HTERT RPE-1 (cell line): ENCODE data around the gene TTC34.

Experiments used
- in situ Hi-C: fragments of 300-500 bp; cut with MboI; formaldehyde crosslinking; loops from 4 replicates; pipeline ENCODE4 v1.14.3; 2020; ENCODE audit warnings: low sequenced_read_pairs

Gene TTC34

DNA sequence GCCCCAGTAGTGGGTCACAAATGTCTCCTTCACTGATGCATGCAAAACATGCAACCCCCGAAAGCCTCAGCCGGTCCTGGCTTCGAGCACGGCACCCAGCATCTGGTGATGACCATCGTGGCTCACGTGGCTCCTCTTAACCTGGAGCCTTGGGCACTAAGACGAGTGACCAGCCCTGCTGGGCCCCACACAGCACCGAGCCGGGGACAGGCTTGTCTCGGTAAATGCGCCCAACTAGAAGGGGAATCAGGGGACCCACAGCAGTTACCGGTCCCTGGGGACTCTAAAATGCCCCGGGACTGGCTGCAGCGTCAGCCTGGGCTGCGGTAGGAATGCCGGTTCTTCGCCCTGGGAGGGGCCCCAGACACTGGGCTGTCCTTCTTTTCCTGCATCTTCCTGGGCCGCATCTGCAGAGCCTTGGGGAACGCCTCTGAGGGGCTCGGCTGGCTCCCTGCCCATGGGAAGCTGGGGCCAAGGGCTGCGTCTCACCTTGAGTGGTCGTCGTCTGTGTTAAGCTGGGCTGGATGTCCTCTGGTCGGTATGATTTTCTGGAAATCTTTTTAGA lies 13.1 kb upstream of the TTC34 start:
- in situ Hi-C loops, result no loop called here

DNA sequence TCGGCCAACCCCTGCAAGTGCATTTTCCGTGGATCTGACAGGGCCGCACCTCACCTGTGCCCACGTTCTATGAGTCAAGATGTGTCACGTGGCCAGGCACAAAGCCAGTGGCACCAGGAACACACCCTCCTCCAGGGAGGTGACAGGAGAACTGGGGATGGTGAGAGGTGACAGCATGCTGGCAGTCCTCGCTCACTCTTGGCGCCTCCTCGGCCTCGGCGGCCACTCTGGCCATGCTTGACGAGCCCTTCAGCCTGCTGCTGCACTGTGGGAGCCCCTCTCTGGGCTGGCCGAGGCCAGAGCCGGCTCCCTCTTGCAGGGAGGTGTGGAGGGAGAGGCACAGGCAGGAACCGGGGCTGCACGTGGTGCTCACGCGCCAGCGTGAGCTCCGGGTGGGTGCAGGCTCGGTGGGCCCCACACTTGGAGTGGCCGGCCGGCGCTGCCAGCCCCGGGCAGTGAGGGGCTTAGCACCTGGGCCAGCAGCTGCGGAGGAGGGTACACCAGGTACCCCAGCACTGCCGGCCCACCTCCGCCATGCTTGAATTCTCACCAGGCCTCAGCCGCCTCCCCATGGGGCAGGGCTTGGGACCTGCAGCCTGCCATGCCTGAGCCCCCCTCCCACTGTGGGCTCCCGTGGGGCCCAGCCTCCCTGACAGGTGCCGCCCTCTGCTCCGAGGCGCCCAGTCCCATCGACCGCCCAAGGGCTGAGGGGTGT lies 11.6 kb upstream of the TTC34 start:
- in situ Hi-C loops, result no loop called here

DNA sequence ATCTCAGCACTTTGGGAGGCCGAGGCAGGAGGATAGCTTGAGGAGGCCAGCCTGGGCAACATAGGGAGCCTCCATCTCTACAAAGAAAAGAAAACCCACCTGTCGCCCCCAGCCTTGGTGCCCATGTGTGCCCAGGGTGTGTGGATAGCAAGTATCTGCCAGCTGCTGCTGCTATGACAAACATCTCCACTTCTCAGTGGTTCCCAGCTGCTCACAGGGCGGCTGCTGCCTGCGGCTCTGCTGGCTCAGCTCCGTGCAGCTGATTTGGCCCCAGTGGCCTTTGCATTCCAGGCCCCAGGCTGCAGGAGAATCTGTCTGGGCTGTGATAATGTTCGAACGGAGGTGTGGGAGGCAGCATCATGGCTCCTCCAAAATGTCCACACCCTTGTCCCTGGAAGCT lies 10.6 kb upstream of the TTC34 start:
- in situ Hi-C loops, result no loop called here

DNA sequence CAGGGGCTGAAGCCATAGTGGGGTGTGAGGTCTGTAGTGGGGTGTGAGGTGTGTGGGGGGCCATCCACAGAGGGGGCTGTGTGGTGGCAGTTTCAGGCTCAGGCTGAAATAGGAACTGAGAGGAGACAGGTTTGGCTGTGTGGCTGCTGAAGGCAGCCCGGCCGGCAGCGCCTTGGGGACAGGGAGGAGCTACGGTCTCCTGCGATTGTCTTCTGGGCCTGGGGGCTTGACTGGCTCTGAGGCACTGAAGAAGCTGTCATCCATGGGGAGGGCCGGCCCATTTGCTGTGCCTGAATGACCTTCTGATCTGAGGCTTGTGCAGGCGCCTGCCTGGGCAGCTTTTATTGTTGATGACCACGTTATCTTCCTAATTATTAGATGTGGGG lies 10.0 kb upstream of the TTC34 start:
- in situ Hi-C loops, result no loop called here

DNA sequence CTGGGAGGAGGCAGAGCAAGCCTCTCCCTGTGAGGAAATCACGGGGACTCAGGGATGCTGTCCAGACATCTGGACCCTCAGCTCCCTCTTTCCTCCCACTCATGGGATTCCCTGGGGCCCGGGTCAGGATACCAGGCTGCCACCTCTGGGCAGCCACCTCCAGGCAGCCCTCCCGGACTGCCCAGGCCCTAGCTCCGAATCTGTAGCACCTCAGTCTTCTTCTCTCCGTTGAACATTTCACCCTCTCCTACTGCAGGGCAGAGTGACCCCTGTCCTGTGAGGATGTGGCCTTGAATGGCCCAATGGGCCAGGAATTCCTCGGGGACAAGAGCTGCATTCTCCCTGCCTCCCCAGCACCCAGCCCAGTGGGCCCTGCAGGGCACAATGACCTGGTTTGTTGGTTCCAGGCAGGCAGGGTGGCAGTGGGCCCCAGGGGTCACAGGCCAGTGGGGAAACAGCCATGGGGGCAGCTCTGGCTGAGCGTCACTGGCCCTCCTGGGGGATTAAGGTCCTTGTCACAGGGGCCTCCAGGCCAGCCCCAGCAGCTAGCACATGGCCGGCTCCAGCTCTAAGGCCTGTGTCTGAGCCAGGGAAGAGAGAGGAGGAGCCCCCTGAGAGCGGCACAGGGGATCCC lies 9.5 kb upstream of the TTC34 start:
- in situ Hi-C loops, result no loop called here

DNA sequence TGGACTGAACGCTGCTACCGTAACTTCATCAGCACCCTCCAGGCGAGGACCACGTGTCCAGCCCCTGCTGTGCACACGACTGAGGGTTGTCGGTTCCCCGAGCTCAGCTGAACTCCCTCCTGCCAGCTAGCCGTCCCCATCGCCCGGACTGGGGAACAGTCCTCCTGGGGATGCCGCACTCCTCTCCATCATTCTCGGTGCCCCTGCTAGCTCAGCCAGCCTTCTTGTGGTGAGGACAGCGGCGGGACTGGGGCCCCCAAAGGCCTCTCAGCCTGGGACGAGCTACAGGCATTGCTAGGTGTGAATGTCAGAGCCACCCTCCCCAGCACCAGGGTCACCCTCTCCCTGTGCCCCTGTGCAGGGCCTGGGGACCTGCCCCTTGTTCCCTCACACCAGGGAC lies 8.8 kb upstream of the TTC34 start:
- in situ Hi-C loops, result no loop called here

DNA sequence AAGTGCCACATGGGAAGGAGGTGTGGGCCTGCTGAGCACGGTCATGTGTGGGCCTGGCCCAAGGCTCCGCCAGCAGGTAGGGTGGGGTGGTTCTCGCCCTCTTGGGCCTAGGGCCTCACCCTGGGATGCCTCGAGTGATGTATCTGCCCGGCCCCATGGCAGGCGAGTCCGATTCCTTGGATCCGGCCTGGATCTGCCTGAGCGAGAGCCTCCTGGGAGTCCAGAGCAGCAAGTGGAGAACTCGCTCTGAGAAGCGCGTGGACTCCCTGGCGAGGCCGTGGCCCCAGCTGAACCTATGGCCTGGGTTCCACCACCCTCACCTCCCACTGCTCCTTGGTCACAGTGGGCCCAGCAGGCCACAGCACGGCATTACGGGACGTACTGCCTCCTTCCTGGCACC lies 8.2 kb upstream of the TTC34 start:
- in situ Hi-C loops, result no loop called here

DNA sequence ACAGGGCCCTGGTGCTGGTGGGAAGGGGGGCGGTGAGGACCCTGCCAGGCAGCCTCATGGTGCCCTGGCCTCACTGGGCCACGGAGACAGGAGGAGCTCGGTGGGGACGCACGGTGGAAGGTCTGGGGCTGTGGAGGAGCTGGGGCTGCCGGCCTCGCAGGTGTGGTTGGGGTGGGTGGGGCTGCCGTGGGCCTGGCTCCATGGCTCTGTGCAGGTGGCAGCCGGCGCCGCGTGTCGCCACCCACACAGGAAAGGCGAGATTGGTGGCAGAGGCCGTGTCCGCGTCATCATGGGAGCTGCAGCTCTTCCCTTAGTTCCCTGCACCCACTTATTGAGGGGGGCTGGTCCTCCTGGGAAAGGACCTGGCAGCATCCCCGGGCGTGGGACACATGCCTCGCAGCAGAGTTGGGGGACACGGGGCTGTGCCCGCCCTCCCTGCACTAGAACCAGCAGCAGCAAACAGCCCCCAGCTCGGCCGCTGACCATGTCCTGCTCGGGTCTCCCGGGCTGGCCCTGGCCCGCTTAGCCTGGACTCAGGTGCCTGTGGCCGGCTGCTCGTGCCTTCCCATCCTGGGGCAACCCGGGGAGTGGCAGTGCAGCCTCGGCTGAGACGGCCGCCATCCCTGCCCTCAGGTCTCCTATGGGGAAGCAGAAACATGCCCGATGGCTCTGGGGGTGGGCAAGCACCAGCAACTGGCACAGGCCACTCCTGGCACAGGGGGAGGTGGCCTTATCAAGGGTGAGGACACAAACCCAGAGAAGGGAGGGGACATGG lies 7.5 kb upstream of the TTC34 start:
- in situ Hi-C loops, result no loop called here

DNA sequence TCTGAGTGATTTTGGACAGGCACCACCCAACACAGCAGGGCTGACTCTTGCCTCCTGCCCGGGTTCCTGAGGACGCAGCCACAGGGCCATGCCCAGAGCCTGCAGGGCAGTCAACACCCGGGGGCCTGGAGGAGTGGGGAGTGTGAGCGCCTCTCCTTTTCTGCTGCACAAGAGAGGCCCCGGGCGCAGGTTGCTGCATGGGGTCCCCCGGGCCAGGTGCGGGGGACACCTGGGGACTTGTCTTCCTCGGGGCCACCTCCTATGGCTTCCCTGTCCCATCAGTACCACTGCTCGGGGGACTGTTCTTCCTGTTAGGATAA lies 6.9 kb upstream of the TTC34 start:
- in situ Hi-C loops, result no loop called here

DNA sequence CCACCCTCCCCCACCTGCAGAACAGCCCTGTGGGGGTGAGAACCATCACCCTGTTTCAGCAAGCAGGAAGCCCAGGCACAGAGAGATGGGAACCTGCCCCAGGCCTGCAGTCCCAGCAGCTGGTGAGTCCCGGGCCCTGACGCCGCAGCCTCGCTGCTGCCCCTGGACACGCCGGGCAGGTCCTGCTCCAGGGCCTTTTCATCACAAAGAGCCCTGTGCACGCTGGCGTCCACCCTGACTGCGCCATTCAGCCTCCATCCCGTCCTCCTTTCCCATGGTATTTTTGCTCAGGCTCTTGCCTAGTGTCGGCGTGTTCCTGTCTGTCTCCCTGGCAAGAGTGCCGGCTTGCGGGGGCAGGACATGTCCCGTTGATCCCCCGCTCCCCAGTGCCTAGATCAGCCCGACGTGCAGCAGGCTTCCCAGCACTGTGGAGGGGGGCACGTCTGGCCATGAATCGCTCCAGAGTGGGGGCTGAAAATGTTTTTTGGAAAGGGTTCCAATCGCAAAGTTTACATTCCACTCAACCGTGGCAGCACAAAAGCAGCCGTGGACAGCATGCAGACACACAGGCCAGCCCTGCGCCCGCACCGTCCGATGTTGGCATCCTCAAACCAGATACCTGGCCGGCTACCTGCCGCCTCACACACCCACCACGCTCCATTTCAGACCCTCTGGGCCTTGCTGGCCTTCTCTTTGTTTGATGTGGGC lies 6.3 kb upstream of the TTC34 start:
- in situ Hi-C loops, result no loop called here

DNA sequence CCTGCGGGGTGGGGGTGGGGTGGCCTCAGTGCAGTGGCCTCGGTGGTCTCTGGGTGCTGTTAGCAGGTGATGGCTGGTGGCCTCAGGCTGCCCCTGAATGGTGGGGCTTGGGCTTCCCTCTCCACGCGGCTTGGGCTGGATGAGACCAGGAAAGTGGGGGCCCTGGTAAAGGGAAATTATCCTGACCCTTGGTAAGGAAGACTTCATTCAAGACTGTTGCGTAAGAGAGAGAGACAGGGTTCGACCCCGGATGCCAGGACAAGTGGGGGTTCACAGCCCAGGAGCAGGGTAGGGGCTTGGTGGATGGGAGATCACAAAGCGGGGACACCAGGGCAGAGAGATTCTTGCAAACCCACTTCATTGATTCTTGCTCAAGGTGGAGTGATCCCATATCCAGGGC lies 5.5 kb upstream of the TTC34 start:
- in situ Hi-C loops, result no loop called here

DNA sequence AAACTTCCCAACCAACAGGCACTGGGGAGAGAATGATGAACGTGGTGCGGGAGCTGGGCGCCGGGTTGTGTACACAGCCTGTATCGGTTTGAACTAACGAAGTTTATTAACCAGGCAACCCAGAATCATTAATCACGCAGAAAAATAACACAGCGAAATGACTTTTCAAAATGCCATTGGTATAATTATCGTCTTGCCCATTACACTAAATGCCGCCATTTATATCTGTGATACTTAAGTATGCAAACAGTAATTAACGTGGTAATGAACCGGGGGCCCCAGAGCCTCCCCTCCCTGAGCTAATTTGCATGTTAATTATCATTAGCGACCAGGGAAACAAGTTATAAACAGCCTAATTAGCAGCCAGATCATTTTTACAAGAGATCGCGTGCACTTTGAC lies 5.1 kb upstream of the TTC34 start:
- in situ Hi-C loops, result no loop called here

DNA sequence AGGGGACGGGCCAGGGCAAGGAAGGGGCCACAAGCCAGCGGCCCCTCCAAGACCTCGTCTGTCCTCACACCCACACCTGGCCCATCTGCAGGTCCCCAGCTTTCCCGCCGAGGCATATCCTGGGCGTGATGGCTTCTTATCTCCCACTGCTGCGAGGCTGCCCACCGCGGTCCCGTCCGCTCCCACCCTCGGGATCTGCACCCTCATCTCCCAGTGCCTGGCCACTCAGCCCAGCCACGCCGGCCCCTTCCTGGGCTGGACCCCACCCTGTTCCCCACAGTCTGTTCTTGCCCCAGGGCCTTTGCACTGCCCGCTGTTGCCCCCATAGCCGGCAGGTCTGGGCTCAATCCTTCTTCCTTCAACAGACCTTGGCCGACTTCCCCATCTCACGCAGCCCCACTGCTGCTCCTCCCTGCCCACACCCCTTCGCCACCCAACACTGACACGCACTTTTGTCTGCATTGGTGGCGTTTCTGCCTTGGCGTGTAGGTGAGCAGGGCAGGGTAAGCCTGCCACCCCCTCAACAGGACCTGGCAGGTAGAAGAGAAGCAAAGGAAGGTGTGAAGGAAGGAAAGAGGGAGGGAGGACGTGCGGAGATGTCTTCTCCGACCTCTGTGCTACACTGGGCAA lies 4.4 kb upstream of the TTC34 start:
- in situ Hi-C loops, result no loop called here

DNA sequence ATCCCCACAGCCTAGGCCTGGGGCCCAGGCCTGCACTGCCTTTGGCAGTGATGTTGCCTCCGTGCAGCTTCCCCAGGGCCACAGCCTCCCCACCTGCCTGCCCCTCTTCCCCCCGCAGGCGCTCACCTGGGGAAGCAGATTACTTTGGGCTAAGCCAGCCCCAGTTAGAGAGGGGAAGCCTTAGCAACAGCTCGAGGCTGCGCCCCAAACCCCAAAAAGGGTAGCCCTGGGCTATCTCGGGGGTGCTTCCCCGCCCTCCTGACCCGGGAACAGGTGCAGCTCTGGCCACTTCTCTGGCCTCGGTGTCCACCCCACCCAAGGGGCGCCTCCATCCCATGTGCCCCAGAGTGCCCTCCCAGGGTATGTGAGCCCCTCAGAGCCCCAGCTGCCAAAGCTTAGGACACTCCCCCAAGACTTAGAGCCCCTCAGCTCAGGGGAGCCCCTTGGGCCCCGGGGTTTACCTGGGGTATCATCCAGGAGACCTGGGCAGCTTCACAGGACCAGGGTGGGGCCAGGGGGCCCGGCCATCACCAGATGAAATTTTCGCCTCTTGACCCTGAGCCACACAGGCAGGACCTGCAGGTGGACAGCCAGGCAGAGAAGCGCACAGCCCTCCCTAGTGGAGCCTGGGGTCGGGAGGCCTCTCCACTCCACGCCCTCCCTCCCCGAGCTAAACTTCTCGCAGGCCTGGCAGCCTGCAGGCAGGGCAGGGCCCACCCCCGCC lies 3.3 kb upstream of the TTC34 start:
- in situ Hi-C loops, result no loop called here

DNA sequence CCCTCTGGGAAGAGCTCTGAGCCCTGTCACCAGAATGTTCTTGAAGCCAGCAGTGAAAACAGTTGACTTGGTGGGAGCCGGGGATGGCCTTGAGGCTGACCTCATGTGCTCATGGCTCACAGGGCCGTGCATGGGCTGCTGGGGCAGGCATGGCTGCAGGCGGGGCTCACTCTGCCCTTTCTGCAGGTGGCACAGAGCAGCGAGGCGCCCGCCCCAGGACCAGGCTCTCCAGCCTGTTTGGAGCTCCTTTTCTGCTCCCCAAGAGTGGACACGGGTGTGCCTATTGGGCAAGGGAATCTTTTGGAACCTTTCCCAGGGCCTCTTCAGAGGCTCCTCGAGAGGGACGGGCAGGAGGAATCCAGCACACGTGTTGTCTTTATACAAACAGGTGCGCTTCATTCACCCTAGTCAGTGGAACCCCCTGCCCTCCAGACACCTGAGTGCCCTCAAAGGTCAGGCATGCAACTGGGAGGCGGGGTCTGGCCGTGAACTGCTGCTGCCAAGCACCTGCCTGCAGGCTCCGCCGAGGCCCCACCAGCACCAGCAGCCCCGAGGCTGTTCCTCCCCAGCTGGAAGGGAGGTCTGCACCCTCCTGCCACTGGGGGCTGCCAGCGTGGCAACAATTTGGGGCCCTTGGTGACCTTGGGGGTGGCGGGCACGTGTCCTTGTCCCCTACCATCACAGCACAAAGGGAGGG lies 2.6 kb upstream of the TTC34 start:
- in situ Hi-C loops, result no loop called here

DNA sequence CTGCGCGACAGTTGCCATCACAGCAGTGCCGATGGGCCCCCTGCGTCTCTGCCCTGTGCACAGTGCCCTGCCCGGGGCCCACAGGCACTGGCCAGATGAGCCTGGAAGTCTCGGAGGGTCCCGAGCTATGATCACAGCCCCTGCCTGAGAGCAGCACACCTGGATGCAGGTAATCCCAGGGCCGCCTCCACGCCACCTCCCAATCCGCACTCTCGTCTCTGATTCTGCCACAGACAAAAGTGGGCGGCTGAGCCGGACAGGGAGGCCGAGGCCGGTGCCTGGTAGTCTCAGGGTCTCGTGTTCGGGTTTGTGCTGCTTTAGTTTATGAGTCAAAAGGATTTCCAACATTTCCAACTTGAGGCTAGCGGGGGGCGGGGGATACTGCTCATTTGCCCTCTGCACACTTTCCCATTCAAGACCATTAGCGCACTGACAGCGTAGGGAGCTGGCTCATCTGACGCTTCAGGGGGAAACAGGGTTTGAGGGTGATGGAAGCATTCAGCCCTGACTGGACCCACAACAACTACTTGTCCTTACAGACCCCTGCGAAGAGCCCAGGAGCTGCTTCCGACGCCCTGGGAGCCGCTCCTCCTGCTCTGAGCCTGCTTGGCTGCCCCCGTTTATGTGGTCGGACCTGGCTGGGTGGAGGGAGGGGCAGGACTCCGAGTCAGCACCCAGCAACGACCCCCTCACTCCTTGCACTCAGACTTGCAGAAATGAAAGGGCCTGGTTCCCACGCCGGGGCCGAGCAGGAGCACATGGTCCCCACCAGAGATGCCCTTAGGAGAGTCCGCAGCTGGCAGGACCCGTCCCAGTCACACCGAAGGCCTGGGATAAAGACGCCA lies 1.8 kb upstream of the TTC34 start:
- in situ Hi-C loops, result no loop called here

DNA sequence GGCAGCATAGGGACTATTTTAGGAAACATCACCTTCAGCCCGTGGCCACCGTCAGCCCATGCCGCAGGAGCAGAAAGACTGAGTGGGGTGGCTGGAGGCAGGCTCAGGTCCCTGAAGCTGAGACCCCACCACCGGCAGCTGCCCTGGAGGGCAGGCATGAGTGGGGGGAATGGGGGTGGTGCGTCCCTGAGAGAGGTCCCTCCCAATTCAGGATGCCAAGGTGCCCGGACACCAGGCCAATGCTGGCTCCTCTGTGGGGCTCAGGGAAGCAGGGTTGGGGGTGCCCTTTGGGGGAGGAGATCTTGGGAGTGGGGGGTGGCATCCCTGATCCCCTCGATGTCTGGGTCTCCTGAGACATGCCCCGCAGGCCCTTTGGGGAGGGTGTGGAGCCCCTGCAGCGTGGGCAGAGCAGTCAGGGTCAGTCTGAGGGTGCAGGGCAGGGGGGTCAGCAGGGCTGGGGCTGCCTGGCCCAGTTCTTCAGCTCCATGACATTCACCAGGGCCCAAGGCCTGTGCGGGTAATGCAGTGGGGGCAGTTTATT lies 998 bp upstream of the TTC34 start:
- in situ Hi-C loops, result no loop called here

DNA sequence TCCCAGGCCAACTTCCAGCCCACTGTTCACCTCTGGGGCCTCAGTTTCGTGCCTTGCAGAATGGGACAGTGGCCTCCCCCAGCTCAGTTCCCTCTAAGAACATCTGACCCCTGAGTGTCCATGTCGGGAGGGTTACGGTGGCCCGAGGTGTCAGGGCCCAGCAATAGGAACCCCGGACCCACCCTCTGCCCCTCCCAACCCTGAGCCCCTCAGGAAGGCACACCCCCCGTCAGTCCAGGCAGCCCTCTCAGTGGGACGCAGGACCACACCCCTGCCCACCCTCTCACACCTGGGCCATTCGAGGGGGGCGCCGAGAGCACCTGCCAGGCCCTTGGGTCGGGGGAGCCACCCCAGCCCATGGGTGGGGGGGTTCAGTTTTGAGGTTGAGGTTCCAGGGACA lies 447 bp downstream of the TTC34 start:
- in situ Hi-C loops, result no loop called here

DNA sequence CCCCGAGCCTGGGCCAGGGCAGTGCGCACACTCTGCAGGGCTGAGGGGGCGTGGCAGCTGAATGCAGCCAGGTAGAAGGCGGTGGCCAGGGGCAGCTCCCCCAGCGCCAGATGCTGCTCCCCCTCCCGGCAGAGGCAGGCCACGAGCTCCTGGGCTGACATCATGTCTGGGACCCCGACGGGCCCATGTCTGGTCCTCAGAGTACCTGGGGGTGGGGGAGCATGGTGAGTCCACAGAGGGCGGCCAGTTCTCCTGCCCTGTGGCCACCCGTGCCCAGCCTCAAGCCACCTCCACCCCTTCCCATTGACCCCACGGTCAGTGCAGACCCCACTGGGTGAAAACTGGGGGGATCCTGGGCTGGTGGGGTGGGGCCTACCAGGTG lies 838 bp downstream of the TTC34 start:
- in situ Hi-C loops, result no loop called here
